Loucy (cell line): ENCODE data around the gene DAPK1.

Source experiments
- H2AFZ ChIP-seq: fragments of 200-600 bp; sonication (generic); 2 replicates; pipeline ENCODE4 v1.6.0; 2016; ENCODE audit warnings: antibody characterized with exemption, mild to moderate bottlenecking, low read length, moderate library complexity
- H3F3A ChIP-seq: fragments of 200-600 bp; 2 replicates; pipeline ENCODE4 v1.6.0; 2016; ENCODE audit warnings: antibody characterized with exemption, low read depth, mild to moderate bottlenecking
- H3K27me3 ChIP-seq: fragments of 200-600 bp; sonication (generic); 2 replicates; pipeline ENCODE4 v1.6.1; 2014; ENCODE audit warnings: low read length, mild to moderate bottlenecking; ENCODE audit not compliant: insufficient read depth, poor library complexity, severe bottlenecking
- H3K36me3 ChIP-seq: fragments of 200-600 bp; sonication (generic); 2 replicates; pipeline ENCODE4 v1.6.1; 2016; ENCODE audit warnings: low read length; ENCODE audit not compliant: insufficient read depth
- H3K4me1 ChIP-seq: fragments of 200-600 bp; sonication (generic); 2 replicates; pipeline ENCODE4 v1.5.1; 2014; ENCODE audit warnings: low read length, mild to moderate bottlenecking; ENCODE audit not compliant: insufficient read depth, poor library complexity, severe bottlenecking
- H3K4me2 ChIP-seq: fragments of 200-600 bp; sonication (generic); 2 replicates; pipeline ENCODE4 v1.6.0; 2014; ENCODE audit warnings: antibody characterized with exemption, low read length, low read depth, mild to moderate bottlenecking; ENCODE audit not compliant: poor library complexity, severe bottlenecking
- H3K4me3 ChIP-seq: fragments of 200-600 bp; sonication (generic); 2 replicates; pipeline ENCODE4 v1.5.1; 2014; ENCODE audit warnings: low read length, mild to moderate bottlenecking, mixed read lengths; ENCODE audit not compliant: poor library complexity, severe bottlenecking
- H3K79me2 ChIP-seq: fragments of 200-600 bp; sonication (generic); 2 replicates; pipeline ENCODE4 v1.6.1; 2014; ENCODE audit warnings: low read length; ENCODE audit not compliant: insufficient read depth
- H3K9ac ChIP-seq: fragments of 200-600 bp; sonication (generic); 2 replicates; pipeline ENCODE4 v1.6.0; 2014; ENCODE audit warnings: mild to moderate bottlenecking, low read depth, low read length, moderate library complexity; ENCODE audit not compliant: poor library complexity, severe bottlenecking
- H3K9me2 ChIP-seq: fragments of 200-600 bp; sonication (generic); replicated peaks from 2 replicates; pipeline ENCODE4 v1.6.1; 2016; ENCODE audit warnings: low read depth, low read length, mixed read lengths
- H3K9me3 ChIP-seq: fragments of 200-600 bp; sonication (generic); 2 replicates; pipeline ENCODE4 v1.6.1; 2014; ENCODE audit warnings: mild to moderate bottlenecking, antibody characterized with exemption, low read length, low read depth; ENCODE audit not compliant: insufficient read depth
- H4K20me1 ChIP-seq: fragments of 200-600 bp; sonication (generic); 2 replicates; pipeline ENCODE4 v1.6.0; 2014; ENCODE audit warnings: antibody characterized with exemption, low read length, mild to moderate bottlenecking; ENCODE audit not compliant: insufficient read depth, poor library complexity, severe bottlenecking
- EZH2phosphoT487 ChIP-seq: fragments of 200-600 bp; IDR thresholded peaks from 2 replicates; pipeline ENCODE4 v1.6.1; 2018; ENCODE audit warnings: antibody characterized with exemption, mild to moderate bottlenecking, moderate library complexity, borderline replicate concordance
- TF ChIP-seq, protein P1 (sequence below): fragments of 200-600 bp; sonication (generic); conservative IDR thresholded peaks from 2 replicates; pipeline ENCODE4 v1.5.1; 2014; ENCODE audit warnings: mild to moderate bottlenecking, antibody characterized with exemption, low read length

The DAPK1 gene

DNA sequence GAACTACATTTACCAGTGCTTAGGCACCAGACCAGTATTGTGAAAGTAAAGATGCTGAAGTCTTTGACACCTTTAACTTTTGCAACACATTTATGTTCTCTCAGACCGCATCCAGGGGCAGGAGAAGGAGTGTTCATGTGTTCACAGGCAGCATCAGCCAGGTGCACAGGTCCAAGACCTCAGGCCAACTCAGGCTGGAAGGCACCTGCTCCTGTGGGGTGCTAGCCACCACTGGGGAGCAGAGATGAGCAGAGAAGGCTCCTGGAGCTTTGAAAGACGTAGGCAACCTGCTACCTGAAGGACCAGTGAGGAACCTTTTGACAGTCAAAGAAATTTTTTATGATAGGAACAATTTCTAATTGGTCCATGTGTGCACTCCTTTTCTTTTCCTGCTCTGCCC lies 35.6 kb downstream of the DAPK1 start:
- Histone ChIP-seq H4K20me1 (no peaks in the 10 kb centered on the region), H3K27me3 (no peaks in the 10 kb centered on the region), H3K4me2 (no peak overlapping the region), H3K36me3 (no peaks in the 10 kb centered on the region), H2AFZ (no peak overlapping the region), H3F3A (no peaks in the 10 kb centered on the region), H3K79me2 (peaks cover 4% of the 10 kb centered on the region; the same call in 1 of the 2 replicates), H3K4me1 (peaks cover 5% of the 10 kb centered on the region), H3K4me3 (no peak overlapping the region), H3K9me3 (no peaks in the 10 kb centered on the region), H3K9ac (no peak overlapping the region), H3K9me2 (no peaks in the 10 kb centered on the region)
- TF ChIP-seq, protein P1, sequence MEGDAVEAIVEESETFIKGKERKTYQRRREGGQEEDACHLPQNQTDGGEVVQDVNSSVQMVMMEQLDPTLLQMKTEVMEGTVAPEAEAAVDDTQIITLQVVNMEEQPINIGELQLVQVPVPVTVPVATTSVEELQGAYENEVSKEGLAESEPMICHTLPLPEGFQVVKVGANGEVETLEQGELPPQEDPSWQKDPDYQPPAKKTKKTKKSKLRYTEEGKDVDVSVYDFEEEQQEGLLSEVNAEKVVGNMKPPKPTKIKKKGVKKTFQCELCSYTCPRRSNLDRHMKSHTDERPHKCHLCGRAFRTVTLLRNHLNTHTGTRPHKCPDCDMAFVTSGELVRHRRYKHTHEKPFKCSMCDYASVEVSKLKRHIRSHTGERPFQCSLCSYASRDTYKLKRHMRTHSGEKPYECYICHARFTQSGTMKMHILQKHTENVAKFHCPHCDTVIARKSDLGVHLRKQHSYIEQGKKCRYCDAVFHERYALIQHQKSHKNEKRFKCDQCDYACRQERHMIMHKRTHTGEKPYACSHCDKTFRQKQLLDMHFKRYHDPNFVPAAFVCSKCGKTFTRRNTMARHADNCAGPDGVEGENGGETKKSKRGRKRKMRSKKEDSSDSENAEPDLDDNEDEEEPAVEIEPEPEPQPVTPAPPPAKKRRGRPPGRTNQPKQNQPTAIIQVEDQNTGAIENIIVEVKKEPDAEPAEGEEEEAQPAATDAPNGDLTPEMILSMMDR: no peak
- no peak for TF ChIP-seq EZH2phosphoT487

DNA sequence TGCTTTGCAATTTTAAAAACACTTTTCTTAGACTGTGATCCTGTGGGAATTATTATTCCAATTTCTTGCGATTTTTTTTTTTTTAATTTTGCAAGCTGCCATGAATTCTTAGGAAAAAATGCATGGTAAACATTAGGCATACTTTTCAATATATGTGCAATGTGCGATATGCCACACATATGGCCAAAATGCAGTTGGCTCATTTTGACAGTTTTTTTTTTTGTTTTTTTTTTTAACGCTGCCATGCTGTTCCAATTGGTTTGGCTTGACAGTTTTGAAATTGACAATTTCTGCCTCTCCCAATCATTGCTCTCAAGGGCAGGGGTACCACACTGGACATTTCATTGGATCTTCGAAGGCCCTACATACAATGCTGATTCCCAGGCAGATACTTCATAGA lies 36.4 kb downstream of the DAPK1 start:
- H3K9me3 ChIP-seq: no peaks in the 10 kb centered on the region
- no peak for TF ChIP-seq EZH2phosphoT487
- TF ChIP-seq, protein P1: no peak
- H3K9me2 ChIP-seq: no peaks in the 10 kb centered on the region
- no peaks in the 10 kb centered on the region for H3F3A ChIP-seq
- H4K20me1 ChIP-seq: no peaks in the 10 kb centered on the region
- H2AFZ ChIP-seq: no peak overlapping the region
- H3K79me2 ChIP-seq: peaks cover 4% of the 10 kb centered on the region; the same call in 1 of the 2 replicates
- no peaks in the 10 kb centered on the region for H3K27me3 ChIP-seq
- no peak overlapping the region for H3K4me3 ChIP-seq
- H3K36me3 ChIP-seq: no peaks in the 10 kb centered on the region
- H3K4me1 ChIP-seq: peaks cover 5% of the 10 kb centered on the region
- H3K9ac ChIP-seq: no peak overlapping the region
- H3K4me2 ChIP-seq: no peak overlapping the region

- H3K9me2 ChIP-seq: no peaks in the 10 kb centered on the region
These were observed 37.3 kb downstream of the DAPK1 start for GRCh38 chr9:87534957-87535356.

More at GRCh38 chr9:87534957-87535356, 37.3 kb downstream of the DAPK1 start:
- Histone ChIP-seq H3K9me3 (no peaks in the 10 kb centered on the region), H3K79me2 (peaks cover 4% of the 10 kb centered on the region; the same call in 1 of the 2 replicates), H3K4me3 (no peak overlapping the region), H3K9ac (no peak overlapping the region), H3K27me3 (no peaks in the 10 kb centered on the region), H3F3A (no peaks in the 10 kb centered on the region), H3K4me1 (peaks cover 5% of the 10 kb centered on the region), H3K4me2 (no peak overlapping the region), H2AFZ (no peak overlapping the region), H3K36me3 (no peaks in the 10 kb centered on the region), H4K20me1 (no peaks in the 10 kb centered on the region)
- TF ChIP-seq, protein P1: no peak
- no peak for TF ChIP-seq EZH2phosphoT487
